Measurements from ENCODE around the gene DDX25.

GRCh38 chr11:125923633-125924032 lies 19.3 kb downstream of the DDX25 start:
- TF ChIP-seq CEBPB (IDR thresholded peaks at IDR 0.05) (no peak), EP300 (IDR thresholded peaks at IDR 0.05; ENCODE audit: borderline replicate concordance) (no peak)

Measured in Ishikawa (cell line).